ENCODE measurements around the gene MFSD6. TPM values are rescaled to one million over a fixed set of nuclear protein-coding genes. Genes with fewer than 3 reads are reported as not detected.
"Not testable (repeated sequence)": the region's sequence is repeated elsewhere in the genome, so short reads cannot be mapped to it uniquely, and the experiment has no call there.

The MFSD6 gene
- 10 to 100 TPM; 76.3 to 99.1 (median 83.0) TPM for total RNA-seq

GRCh38 chr2:190407662-190408537 lies at the start of gene MFSD6:
Gene MFSD6, plus strand, starts transcription at chr2:190408355. Its CDS starts 27,675 bp downstream, at chr2:190436030.
- WGBS, 2 donors (ENCODE audit: low coverage in 1 of 2), result 2% methylated on average over 75 of the region's 98 CpGs; no CpG with 5 or more reads in 1 of the 2 donors

GRCh38 chr2:190358655-190359448 lies 49.3 kb upstream of the MFSD6 start:
- in situ Hi-C loops (cut with MboI; ENCODE audit: low pct_ligation_motif_present in 1 of 4, low pct_unique_long_range_greater_than_20kb in 1 of 4, low sequenced_read_pairs in 3 of 4), result loop anchor here in 1 of 4 donors (25.0 kb wide), 1 partner anchor 272 kb away; no protein-coding TSS in a partner anchor
- DNase-seq; H3K36me3 ChIP-seq; H3K9me3 ChIP-seq; H3K27me3 ChIP-seq; intact Hi-C loops (cut with DNase I; ENCODE audit: low total_unique reads); H3K4me3 ChIP-seq: not testable (repeated sequence)
- 59 to 91% methylated on average over 2 to 8 of the region's 8 CpGs for WGBS, 2 donors (ENCODE audit: low coverage in 1 of 2)
- Histone ChIP-seq H3K4me1 (peaks cover 2 to 42% (median 20%) of the 10 kb centered on the region in 4 donors), H3K27ac (peak overlapping the region; percentile 73 to 86 (median 81))

More at GRCh38 chr2:190407662-190408537, at the start of gene MFSD6:
- H3K36me3 ChIP-seq, result no peaks in the 10 kb centered on the region
- peak; percentile 76 for DNase-seq
- in situ Hi-C loops (cut with MboI; ENCODE audit: low pct_ligation_motif_present in 1 of 4, low pct_unique_long_range_greater_than_20kb in 1 of 4, low sequenced_read_pairs in 3 of 4) (no loop called here), intact Hi-C loops (cut with DNase I; ENCODE audit: low total_unique reads) (loop anchor here (10.0 kb wide), 1 partner anchor 77 kb away; no protein-coding TSS in a partner anchor)
- no peaks in the 10 kb centered on the region for H3K9me3 ChIP-seq
- H3K27ac ChIP-seq, result peak within 1 kb of the TSS; percentile 90 to 95 (median 94)
- TF ChIP-seq CTCF (IDR thresholded peaks at IDR 0.05), result peak in 2 of 5 experiments; percentile 10 to 22
- no peak for TF ChIP-seq POLR2AphosphoS5 (IDR thresholded peaks at IDR 0.05)
- TF ChIP-seq EP300 (IDR thresholded peaks at IDR 0.05; ENCODE audit: low read depth), result no peak
- peak; percentile 24 for TF ChIP-seq POLR2A (IDR thresholded peaks at IDR 0.05)
- peak within 1 kb of the TSS; percentile 63 to 92 (median 91) for H3K4me3 ChIP-seq
- peaks cover 6 to 38% (median 10%) of the 10 kb centered on the region in 4 donors for H3K4me1 ChIP-seq
- H3K27me3 ChIP-seq, result no peaks in the 10 kb centered on the region

GRCh38 chr2:190360561-190360960 lies 47.6 kb upstream of the MFSD6 start:
- H3K36me3 ChIP-seq, result peaks cover 0 to 3% (median 0%) of the 10 kb centered on the region in 4 donors
- TF ChIP-seq EP300 (IDR thresholded peaks at IDR 0.05; ENCODE audit: low read depth) (no peak), POLR2A (IDR thresholded peaks at IDR 0.05) (no peak), POLR2AphosphoS5 (IDR thresholded peaks at IDR 0.05) (no peak), CTCF (IDR thresholded peaks at IDR 0.05) (no peak)
- in situ Hi-C loops (cut with MboI; ENCODE audit: low pct_ligation_motif_present in 1 of 4, low pct_unique_long_range_greater_than_20kb in 1 of 4, low sequenced_read_pairs in 3 of 4) (loop anchor here in 2 of 4 donors (10.0 to 25.0 kb wide), 2 partner anchors 273 to 276 kb away; no protein-coding TSS in a partner anchor), intact Hi-C loops (cut with DNase I; ENCODE audit: low total_unique reads) (no loop called here)
- peaks cover 2 to 42% (median 20%) of the 10 kb centered on the region in 4 donors for H3K4me1 ChIP-seq
- H3K27ac ChIP-seq, result peak overlapping the region in 3 of 4 donors; percentile 80 to 86 (median 82)
- H3K4me3 ChIP-seq, result no peak overlapping the region
- H3K9me3 ChIP-seq, result no peaks in the 10 kb centered on the region
- H3K27me3 ChIP-seq, result no peaks in the 10 kb centered on the region
- no peak for DNase-seq

GRCh38 chr2:190360965-190361364 lies 47.2 kb upstream of the MFSD6 start:
- peaks cover 0 to 6% (median 0%) of the 10 kb centered on the region in 4 donors for H3K36me3 ChIP-seq
- no peaks in the 10 kb centered on the region for H3K27me3 ChIP-seq
- no peak overlapping the region for H3K4me3 ChIP-seq
- no peak overlapping the region for H3K27ac ChIP-seq
- peaks cover 2 to 39% (median 20%) of the 10 kb centered on the region in 4 donors for H3K4me1 ChIP-seq
- in situ Hi-C loops (cut with MboI; ENCODE audit: low pct_ligation_motif_present in 1 of 4, low pct_unique_long_range_greater_than_20kb in 1 of 4, low sequenced_read_pairs in 3 of 4), result loop anchor here in 2 of 4 donors (10.0 to 25.0 kb wide), 2 partner anchors 274 to 276 kb away; no protein-coding TSS in a partner anchor
- no peak for DNase-seq
- no peak for TF ChIP-seq POLR2AphosphoS5 (IDR thresholded peaks at IDR 0.05)
- TF ChIP-seq EP300 (IDR thresholded peaks at IDR 0.05; ENCODE audit: low read depth), result no peak
- TF ChIP-seq POLR2A (IDR thresholded peaks at IDR 0.05), result no peak
- TF ChIP-seq CTCF (IDR thresholded peaks at IDR 0.05), result no peak
- H3K9me3 ChIP-seq, result no peaks in the 10 kb centered on the region
- WGBS, 2 donors (ENCODE audit: low coverage in 1 of 2), result 89 to 91% methylated on average over 3 of the region's 3 CpGs
- intact Hi-C loops (cut with DNase I; ENCODE audit: low total_unique reads), result no loop called here
